Keratinocyte (primary cell): ENCODE data around the gene TMEM231. TPM values are rescaled to one million over a fixed set of nuclear protein-coding genes. Genes with fewer than 3 reads are reported as not detected.

Experiments
- DNase-seq: peaks from one replicate; pipeline ENCODE4 v3.0.0-alpha.2; 2011; ENCODE audit warnings: low read depth, missing footprints, low spot score
- FAIRE-seq: peaks from 2 replicates; lab custom pipeline; 2011; peaks lifted over from hg19 to GRCh38; lab: Jason Lieb, UNC
- H2AFZ ChIP-seq: 2 replicates; pipeline ENCODE4 v1.6.0; 2012; ENCODE audit warnings: low read length, control low read depth, inconsistent platforms; ENCODE audit not compliant: control insufficient read depth
- H3K27ac ChIP-seq: 2 replicates; pipeline ENCODE4 v1.5.1; 2011; ENCODE audit warnings: low read length; ENCODE audit not compliant: control insufficient read depth, insufficient read depth
- H3K27me3 ChIP-seq: 3 replicates; pipeline ENCODE4 v1.6.0; 2011; ENCODE audit warnings: low read length; ENCODE audit not compliant: control insufficient read depth, insufficient read depth; ENCODE audit errors: extremely low read depth
- H3K36me3 ChIP-seq, 2 experiments: 2 replicates in 1 of 2; 3 replicates in 1 of 2; pipeline ENCODE4 v1.5.1; 2011; ENCODE audit warnings: low read length in 2 of 2, mild to moderate bottlenecking in 1 of 2; ENCODE audit not compliant: control insufficient read depth in 2 of 2, insufficient read depth in 2 of 2; ENCODE audit errors: extremely low read depth in 1 of 2
- H3K4me1 ChIP-seq: 3 replicates; pipeline ENCODE4 v1.5.1; 2011; ENCODE audit warnings: low read length; ENCODE audit not compliant: control insufficient read depth, insufficient read depth; ENCODE audit errors: extremely low read depth
- H3K4me2 ChIP-seq: 3 replicates; pipeline ENCODE4 v1.6.0; 2011; ENCODE audit warnings: low read depth, low read length; ENCODE audit not compliant: control insufficient read depth, insufficient read depth; ENCODE audit errors: extremely low read depth
- H3K4me3 ChIP-seq, 3 experiments: fragments of 200-600 bp in 1 of 3; sonication (generic) in 1 of 3; 2 replicates in 2 of 3; 3 replicates in 1 of 3; pipeline ENCODE4 v1.5.1; 2011 to 2016; ENCODE audit warnings: low read length in 3 of 3, mild to moderate bottlenecking in 3 of 3, control low read depth in 2 of 3, inconsistent platforms in 1 of 3, low read depth in 1 of 3, mixed read lengths in 1 of 3, mixed run types in 1 of 3, moderate library complexity in 1 of 3; ENCODE audit not compliant: control insufficient read depth in 2 of 3, insufficient read depth in 2 of 3; ENCODE audit errors: extremely low read depth in 1 of 3
- H3K79me2 ChIP-seq: 2 replicates; pipeline ENCODE4 v1.6.0; 2012; ENCODE audit warnings: low read length; ENCODE audit not compliant: control insufficient read depth, insufficient read depth
- H3K9ac ChIP-seq: 3 replicates; pipeline ENCODE4 v1.6.0; 2011; ENCODE audit warnings: low read length; ENCODE audit not compliant: control insufficient read depth, insufficient read depth; ENCODE audit errors: extremely low read depth
- H3K9me1 ChIP-seq: 3 replicates; pipeline ENCODE4 v1.6.0; 2011; ENCODE audit warnings: low read length; ENCODE audit not compliant: control insufficient read depth, insufficient read depth; ENCODE audit errors: extremely low read depth
- H3K9me3 ChIP-seq: 2 replicates; pipeline ENCODE4 v1.5.1; 2012; ENCODE audit warnings: low read depth, low read length; ENCODE audit not compliant: control insufficient read depth
- H4K20me1 ChIP-seq: 3 replicates; pipeline ENCODE4 v1.6.0; 2011; ENCODE audit warnings: low read length; ENCODE audit not compliant: control insufficient read depth, insufficient read depth; ENCODE audit errors: extremely low read depth
- CTCF ChIP-seq, 3 experiments: IDR thresholded peaks in 1 of 3; conservative IDR thresholded peaks in 1 of 3; optimal IDR thresholded peaks in 1 of 3; 2 replicates in 2 of 3; 3 replicates in 1 of 3; pipeline versions ENCODE3 to v1.5.1; 2011; ENCODE audit warnings: low read length in 3 of 3, mild to moderate bottlenecking in 3 of 3, moderate library complexity in 2 of 3, control low read depth in 1 of 3, inconsistent platforms in 1 of 3; ENCODE audit not compliant: insufficient read depth in 2 of 3; ENCODE audit errors: extremely low read depth in 1 of 3
- EZH2 ChIP-seq: IDR thresholded peaks from one replicate; pipeline ENCODE4 v1.6.1; 2012; ENCODE audit warnings: inconsistent platforms, mild to moderate bottlenecking, low read length, moderate library complexity
- dilution Hi-C: fragments of 300-500 bp; cut with MboI; formaldehyde crosslinking; loops from one replicate; pipeline ENCODE4 v1.7.0; 2020; ENCODE audit warnings: low sequenced_read_pairs; ENCODE audit not compliant: extremely low pct_ligation_motif_present
- polyA minus RNA-seq, 3 experiments: library from RNA; depleted of rRNA, polyadenylated mRNA; stranded (reverse); fragments of >200 nt; gene quantifications; 1 replicate in 1 of 3; 2 replicates in 1 of 3; 3 replicates in 1 of 3; pipeline ENCODE4 v1.2.3, GENCODE V29; 2011
- polyA plus RNA-seq, 5 experiments: library from polyadenylated mRNA; depleted of rRNA in 3 of 5; stranded (reverse) in 3 of 5; stranded (forward) in 1 of 5; unstranded in 1 of 5; fragments of >200 nt; gene quantifications; 1 replicate in 1 of 5; 2 replicates in 3 of 5; 3 replicates in 1 of 5; pipeline versions ENCODE4 v1.2.1 to v1.2.3, GENCODE V29; 2011 to 2012; ENCODE audit warnings: missing spikeins in 2 of 5, low read depth in 1 of 5, low replicate concordance in 1 of 5

The TMEM231 gene, protein sequence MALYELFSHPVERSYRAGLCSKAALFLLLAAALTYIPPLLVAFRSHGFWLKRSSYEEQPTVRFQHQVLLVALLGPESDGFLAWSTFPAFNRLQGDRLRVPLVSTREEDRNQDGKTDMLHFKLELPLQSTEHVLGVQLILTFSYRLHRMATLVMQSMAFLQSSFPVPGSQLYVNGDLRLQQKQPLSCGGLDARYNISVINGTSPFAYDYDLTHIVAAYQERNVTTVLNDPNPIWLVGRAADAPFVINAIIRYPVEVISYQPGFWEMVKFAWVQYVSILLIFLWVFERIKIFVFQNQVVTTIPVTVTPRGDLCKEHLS
- polyA plus RNA-seq (11.0 to 15.9 TPM (median 11.7 TPM) in 3 replicates), polyA minus RNA-seq (32.9 to 53.0 TPM (median 35.4 TPM) in 3 replicates)
- polyA plus RNA-seq (2011; ENCODE audit: low read depth) = 2.0 TPM
- 10.4 and 11.8 TPM in 2 replicates for polyA plus RNA-seq (2011; cell fraction: cytosol; rRNA removed)
- polyA plus RNA-seq (2011; cell fraction: nucleus; rRNA removed) = 21.7 and 30.6 TPM in 2 replicates
- 6.6 and 6.7 TPM in 2 replicates for polyA plus RNA-seq (2012; ENCODE audit: low replicate concordance)
- 12.7 TPM for polyA minus RNA-seq (2011; cell fraction: cytosol; rRNA and poly(A)+ RNA removed)
- polyA minus RNA-seq (2011; cell fraction: nucleus; rRNA and poly(A)+ RNA removed) = 16.7 and 21.5 TPM in 2 replicates

DNA sequence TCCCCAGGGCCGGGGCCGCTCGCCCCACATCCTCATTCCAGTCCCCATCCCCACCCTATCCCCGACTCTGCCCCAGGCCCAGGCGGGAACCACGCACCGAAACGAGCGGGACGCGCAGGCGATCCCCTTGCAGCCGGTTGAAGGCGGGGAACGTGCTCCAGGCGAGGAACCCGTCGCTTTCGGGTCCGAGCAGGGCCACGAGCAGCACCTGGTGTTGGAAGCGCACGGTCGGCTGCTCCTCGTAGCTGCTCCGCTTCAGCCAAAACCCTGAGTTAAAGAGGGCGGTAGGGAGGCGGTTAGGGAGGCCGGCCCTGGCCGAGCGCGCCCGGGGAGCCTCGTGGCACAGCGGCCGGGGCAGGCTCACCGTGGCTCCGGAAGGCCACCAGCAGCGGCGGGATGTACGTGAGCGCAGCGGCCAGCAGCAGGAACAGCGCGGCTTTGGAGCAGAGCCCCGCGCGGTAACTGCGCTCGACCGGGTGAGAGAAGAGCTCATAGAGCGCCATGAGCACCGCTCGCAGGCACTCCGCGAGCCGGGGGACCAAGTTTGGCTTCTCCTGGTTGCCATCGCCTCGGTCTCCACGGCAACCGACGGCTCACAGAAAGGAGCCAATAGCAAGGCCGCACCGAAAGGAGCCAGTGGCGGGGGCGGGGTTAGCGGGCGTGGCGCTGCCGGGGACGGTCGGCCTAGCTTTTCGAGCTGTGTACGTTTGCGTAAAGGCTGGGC, at the start of gene TMEM231:
Gene TMEM231, minus strand, starts transcription at position 546 of the 724 bp plus-strand sequence. Its CDS starts 43 bp downstream, at position 503.
- H2AFZ ChIP-seq = peak within 1 kb of the TSS; percentile 94
- peak; percentile 34 for FAIRE-seq

GRCh38 chr16:75603241-75603640, 47.2 kb upstream of the TMEM231 start:
- H3K4me2 ChIP-seq = no peak overlapping the region
- no peaks in the 10 kb centered on the region for H3K27me3 ChIP-seq
- DNase-seq = no peak
- dilution Hi-C loops = no loop called here
- H3K27ac ChIP-seq = no peak overlapping the region
- no peak overlapping the region for H3K4me3 ChIP-seq
- no peaks in the 10 kb centered on the region for H3K4me1 ChIP-seq
- peaks cover 10 to 37% of the 10 kb centered on the region in 2 experiments for H3K36me3 ChIP-seq
- peaks cover 2% of the 10 kb centered on the region for H3K9me3 ChIP-seq
- H3K79me2 ChIP-seq = no peaks in the 10 kb centered on the region
- H3K9me1 ChIP-seq = no peaks in the 10 kb centered on the region
- no peak overlapping the region for H2AFZ ChIP-seq
- no peak for FAIRE-seq
- no peak overlapping the region for H3K9ac ChIP-seq
- TF ChIP-seq EZH2 (no peak), CTCF (optimal IDR thresholded peaks at IDR 0.05 in 1 of 3, IDR thresholded peaks at IDR 0.05 in 1 of 3, conservative IDR thresholded peaks at IDR 0.05 in 1 of 3; ENCODE audit: extremely low read depth in 1 of 3, insufficient read depth in 2 of 3, low read length in 3 of 3) (no peak)
- no peaks in the 10 kb centered on the region for H4K20me1 ChIP-seq

More for the DNA sequence above, at the start of gene TMEM231:
- dilution Hi-C loops = no loop called here
- Histone ChIP-seq H3K9me1 (no peaks in the 10 kb centered on the region), H3K27ac (peak within 1 kb of the TSS; percentile 70), H3K27me3 (no peaks in the 10 kb centered on the region), H3K4me1 (peaks cover 17% of the 10 kb centered on the region), H3K79me2 (no peaks in the 10 kb centered on the region), H3K4me3 (peak within 1 kb of the TSS; percentile 54 to 87 (median 82)), H3K9me3 (no peaks in the 10 kb centered on the region), H3K4me2 (peak within 1 kb of the TSS; percentile 96), H4K20me1 (no peaks in the 10 kb centered on the region), H3K36me3 (no peaks in the 10 kb centered on the region), H3K9ac (peak within 1 kb of the TSS; percentile 78)
- no peak for DNase-seq
- TF ChIP-seq CTCF (optimal IDR thresholded peaks at IDR 0.05 in 1 of 3, IDR thresholded peaks at IDR 0.05 in 1 of 3, conservative IDR thresholded peaks at IDR 0.05 in 1 of 3; ENCODE audit: extremely low read depth in 1 of 3, insufficient read depth in 2 of 3, low read length in 3 of 3) (no peak), EZH2 (no peak)
